Endothelial cell of umbilical vein (primary cell): ENCODE measurements around the gene KCNIP3.

Experiments used
- TF ChIP-seq, protein P1 (sequence below), 2 donors: IDR thresholded peaks; 1 replicate in 1 of 2; 2 replicates in 1 of 2; pipeline ENCODE4 v1.5.1; 2011; ENCODE audit warnings: low read length in 2 of 2, mild to moderate bottlenecking in 2 of 2, moderate library complexity in 2 of 2, control low read depth in 1 of 2, inconsistent platforms in 1 of 2, low read depth in 1 of 2; ENCODE audit not compliant: insufficient read depth in 1 of 2; ENCODE audit errors: extremely low read depth in 1 of 2
- TF ChIP-seq, protein P2 (sequence below): IDR thresholded peaks from 2 replicates; pipeline ENCODE4 v1.6.1; 2011; ENCODE audit not compliant: insufficient read depth, insufficient read length

DNA sequence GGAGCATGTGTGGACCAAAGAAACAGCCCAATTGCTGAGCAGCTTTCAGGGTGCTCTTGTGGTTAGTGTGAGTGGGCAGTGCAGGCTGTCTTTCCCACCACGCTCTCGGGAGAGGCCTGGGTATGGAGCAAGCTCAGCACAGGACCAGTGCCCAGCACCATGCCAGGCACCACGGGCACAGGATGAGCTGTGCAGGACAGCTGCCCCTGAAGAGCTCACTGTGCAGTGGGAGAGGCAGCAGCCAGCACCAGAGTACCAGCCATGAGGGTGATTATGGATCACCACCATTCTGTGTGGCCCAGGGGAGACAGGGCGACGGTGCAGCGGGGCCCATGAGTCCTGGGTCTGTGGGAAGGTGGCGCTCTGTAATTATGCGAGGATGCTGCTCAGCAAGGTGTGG is 75.7 kb downstream of the KCNIP3 start:
- TF ChIP-seq, protein P1, sequence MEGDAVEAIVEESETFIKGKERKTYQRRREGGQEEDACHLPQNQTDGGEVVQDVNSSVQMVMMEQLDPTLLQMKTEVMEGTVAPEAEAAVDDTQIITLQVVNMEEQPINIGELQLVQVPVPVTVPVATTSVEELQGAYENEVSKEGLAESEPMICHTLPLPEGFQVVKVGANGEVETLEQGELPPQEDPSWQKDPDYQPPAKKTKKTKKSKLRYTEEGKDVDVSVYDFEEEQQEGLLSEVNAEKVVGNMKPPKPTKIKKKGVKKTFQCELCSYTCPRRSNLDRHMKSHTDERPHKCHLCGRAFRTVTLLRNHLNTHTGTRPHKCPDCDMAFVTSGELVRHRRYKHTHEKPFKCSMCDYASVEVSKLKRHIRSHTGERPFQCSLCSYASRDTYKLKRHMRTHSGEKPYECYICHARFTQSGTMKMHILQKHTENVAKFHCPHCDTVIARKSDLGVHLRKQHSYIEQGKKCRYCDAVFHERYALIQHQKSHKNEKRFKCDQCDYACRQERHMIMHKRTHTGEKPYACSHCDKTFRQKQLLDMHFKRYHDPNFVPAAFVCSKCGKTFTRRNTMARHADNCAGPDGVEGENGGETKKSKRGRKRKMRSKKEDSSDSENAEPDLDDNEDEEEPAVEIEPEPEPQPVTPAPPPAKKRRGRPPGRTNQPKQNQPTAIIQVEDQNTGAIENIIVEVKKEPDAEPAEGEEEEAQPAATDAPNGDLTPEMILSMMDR (IDR thresholded peaks at IDR 0.05; ENCODE audit: extremely low read depth in 1 of 2, insufficient read depth in 1 of 2, low read depth in 1 of 2, low read length in 2 of 2) = no peak
- TF ChIP-seq, protein P2, sequence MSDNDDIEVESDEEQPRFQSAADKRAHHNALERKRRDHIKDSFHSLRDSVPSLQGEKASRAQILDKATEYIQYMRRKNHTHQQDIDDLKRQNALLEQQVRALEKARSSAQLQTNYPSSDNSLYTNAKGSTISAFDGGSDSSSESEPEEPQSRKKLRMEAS = no peak
